Measurements from ENCODE around the gene MAPK7.

MAPK7 gene

DNA sequence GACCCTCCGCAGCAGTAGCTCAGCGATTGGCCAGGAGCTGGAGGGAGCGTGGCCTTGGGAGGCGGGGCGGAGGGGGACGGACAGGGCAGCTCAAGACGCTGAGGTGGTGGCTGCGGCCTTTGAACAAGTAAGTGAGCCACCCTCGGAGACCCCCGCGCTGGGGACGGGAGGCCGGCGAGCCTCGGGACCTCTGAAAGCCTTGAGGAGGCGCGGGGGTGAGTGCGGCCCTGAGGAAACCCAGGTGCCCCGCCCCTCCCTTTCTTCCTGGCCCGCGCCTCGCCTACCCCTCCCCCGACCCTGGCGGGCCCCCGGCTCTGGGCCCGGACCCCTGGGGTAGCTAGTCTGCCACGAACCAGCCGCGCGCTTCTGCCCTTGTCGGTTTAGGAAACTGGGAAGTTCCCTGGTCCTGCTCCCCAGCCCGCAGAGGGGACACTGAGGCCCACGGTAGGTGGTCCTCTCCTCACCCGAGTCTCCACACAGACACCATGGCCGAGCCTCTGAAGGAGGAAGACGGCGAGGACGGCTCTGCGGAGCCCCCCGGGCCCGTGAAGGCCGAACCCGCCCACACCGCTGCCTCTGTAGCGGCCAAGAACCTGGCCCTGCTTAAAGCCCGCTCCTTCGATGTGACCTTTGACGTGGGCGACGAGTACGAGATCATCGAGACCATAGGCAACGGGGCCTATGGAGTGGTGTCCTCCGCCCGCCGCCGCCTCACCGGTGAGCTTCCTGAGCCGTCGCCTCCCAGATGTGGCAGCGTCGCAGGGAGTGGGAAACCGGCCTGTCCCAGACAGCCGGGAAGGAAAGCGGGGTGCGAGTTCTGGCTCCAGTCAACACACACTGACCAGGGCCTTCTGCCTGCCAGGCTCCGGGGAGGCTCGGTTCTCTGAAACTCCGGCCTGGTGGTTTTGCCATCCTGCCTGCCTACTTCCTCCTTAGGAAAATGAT lies at the start of gene MAPK7:
Gene MAPK7 (plus strand): TSS at position 83 of the 945 bp plus-strand sequence. CDS start 403 bp downstream, at position 486.
- DNase-seq (ENCODE audit: low spot score) = no peak
- in situ Hi-C loops (cut with MboI; ENCODE audit: low sequenced_read_pairs, unreplicated experiment) = no loop called here
- TF ChIP-seq CTCF (IDR thresholded peaks at IDR 0.05; ENCODE audit: borderline replicate concordance, control extremely low read depth, extremely low read depth, insufficient read depth, missing control alignments) = no peak

DNA sequence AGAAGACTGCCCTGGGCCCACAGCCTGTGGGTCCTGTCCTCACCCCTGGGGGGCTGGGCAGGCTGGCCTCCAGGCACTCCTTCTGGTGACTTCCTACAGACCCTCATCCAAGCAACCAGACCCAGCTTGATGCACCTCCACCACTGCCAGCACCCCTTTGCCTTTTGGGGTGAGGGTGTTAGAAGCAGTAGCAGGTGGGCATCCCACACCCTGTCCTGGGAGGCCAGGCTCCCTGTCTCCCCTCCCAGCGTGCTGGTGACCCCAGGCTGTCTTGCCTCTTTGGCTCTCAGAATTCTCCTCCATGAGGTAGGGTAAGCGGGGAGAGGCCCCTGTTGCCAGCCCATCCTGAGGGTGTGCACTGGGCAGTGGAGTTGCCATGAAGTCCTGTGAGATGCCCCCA lies 49.2 kb upstream of the MAPK7 start:
- no peak for TF ChIP-seq CTCF (IDR thresholded peaks at IDR 0.05; ENCODE audit: borderline replicate concordance, control extremely low read depth, extremely low read depth, insufficient read depth, missing control alignments)
- in situ Hi-C loops (cut with MboI; ENCODE audit: low sequenced_read_pairs, unreplicated experiment) = no loop called here
- DNase-seq (ENCODE audit: low spot score) = no peak

GRCh38 chr17:19329839-19330238 lies 48.5 kb upstream of the MAPK7 start:
- no peak for DNase-seq (ENCODE audit: low spot score)
- in situ Hi-C loops (cut with MboI; ENCODE audit: low sequenced_read_pairs, unreplicated experiment) = no loop called here
- no peak for TF ChIP-seq CTCF (IDR thresholded peaks at IDR 0.05; ENCODE audit: borderline replicate concordance, control extremely low read depth, extremely low read depth, insufficient read depth, missing control alignments)

DNA sequence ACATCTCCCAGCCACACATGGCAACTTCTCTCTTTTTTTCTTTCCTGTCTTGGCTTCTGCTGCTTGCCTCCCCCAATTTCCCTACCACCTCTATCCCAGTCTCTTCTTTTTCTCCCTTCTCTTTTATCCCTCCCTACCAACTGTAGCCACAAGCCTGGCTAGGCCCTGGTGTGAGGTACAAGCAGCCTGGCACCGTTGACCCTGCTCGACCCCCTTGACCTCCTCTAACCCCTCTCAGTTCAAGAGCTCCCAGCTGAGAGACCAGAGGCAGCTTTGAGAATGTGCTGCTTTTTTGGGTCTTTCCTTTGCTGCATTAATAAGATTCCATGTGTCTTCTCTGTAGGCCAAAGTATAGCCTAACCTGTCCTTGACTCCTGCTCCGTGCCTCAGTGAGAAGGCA lies 48.0 kb upstream of the MAPK7 start:
- no peak for DNase-seq (ENCODE audit: low spot score)
- in situ Hi-C loops (cut with MboI; ENCODE audit: low sequenced_read_pairs, unreplicated experiment) = no loop called here
- no peak for TF ChIP-seq CTCF (IDR thresholded peaks at IDR 0.05; ENCODE audit: borderline replicate concordance, control extremely low read depth, extremely low read depth, insufficient read depth, missing control alignments)

DNA sequence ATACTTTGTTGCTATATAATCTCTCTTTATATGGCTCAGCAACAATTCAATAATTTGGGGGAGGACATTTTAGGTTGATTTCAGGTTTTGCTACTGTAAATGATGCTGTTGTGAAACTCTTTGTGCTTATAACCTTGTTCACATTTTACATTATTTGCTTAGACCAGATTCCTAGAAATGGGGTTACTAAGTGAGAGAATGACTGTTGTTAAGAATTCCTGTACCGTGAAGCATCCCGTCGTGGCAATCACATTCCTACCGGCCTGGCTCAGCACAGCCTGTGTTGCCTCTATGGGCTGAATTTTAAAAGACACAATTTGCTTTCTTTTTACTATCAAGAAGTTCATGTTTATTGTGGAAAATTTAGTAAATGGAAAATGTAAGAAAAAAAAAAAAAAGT lies 47.2 kb upstream of the MAPK7 start:
- in situ Hi-C loops (cut with MboI; ENCODE audit: low sequenced_read_pairs, unreplicated experiment) = no loop called here
- no peak for TF ChIP-seq CTCF (IDR thresholded peaks at IDR 0.05; ENCODE audit: borderline replicate concordance, control extremely low read depth, extremely low read depth, insufficient read depth, missing control alignments)
- DNase-seq (ENCODE audit: low spot score) = no peak

DNA sequence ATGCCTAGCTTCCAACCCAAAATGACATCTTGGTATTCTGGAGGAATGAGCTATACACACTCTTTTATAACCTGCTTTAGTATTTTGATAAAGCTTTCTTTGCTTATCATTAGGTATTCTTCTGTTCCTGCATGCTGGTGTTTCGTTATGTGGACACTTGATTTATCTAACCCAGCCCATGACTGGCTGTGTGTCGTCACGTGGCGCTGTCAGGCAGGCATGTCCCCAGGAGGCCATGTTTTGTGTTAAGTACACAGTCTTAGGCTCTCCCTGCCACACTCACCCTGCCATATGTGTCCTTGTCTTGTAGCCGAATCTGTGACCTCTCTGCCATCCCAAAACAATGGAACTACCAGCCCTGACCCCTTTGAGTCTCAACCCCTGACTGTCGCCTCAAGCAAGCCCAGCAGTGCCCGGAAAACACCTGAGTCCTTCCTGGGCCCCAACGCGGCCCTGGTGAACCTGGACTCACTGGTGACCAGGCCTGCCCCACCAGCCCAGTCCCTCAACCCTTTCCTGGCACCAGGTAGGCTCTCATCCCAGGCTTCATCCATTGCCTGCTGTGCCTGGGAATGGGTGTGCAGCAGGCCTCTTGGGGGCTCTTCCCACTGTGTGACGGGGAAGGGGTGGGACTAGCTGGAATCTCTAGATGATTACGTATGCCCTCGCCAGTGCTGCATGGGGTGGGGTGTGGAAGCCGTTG lies 46.6 kb upstream of the MAPK7 start:
- no peak for TF ChIP-seq CTCF (IDR thresholded peaks at IDR 0.05; ENCODE audit: borderline replicate concordance, control extremely low read depth, extremely low read depth, insufficient read depth, missing control alignments)
- DNase-seq (ENCODE audit: low spot score) = no peak
- in situ Hi-C loops (cut with MboI; ENCODE audit: low sequenced_read_pairs, unreplicated experiment) = no loop called here
